ENCODE data around the gene ST6GALNAC3.

DNA sequence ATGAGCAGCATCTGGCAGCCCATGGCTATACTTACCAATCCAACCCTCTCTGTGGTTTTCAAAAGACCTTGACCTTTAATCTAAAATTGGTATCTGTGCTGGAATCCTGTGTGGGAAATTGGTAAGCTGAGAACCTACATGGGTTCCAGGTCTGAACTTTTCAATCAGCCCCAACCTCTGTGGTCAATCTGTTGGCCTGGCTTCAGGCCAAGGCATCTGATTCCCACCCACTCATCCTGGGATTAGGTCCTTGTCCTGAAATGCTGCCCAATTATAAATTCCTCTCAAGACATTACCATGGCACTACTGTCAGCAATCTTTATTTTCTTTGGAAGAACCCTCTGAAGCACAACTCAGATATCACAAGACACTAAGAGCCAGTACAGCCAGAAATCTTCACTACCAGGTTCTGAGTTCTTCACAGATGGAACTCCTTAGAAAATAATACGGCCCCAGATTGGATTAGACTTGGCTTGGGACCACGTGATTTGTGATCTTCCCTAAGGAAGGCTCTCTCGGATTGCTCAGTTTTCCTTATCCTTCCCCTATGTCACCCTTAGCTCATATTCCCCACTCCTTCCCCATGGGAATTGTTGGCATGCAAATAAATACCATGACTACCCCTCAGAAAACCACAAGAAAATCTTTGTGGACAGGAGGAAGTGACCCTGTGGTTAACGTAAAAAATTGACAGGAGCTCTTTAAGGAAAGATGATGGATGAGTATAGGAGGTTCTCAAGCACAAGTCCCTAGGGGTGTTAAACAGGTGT is 584.8 kb downstream of the ST6GALNAC3 start:
- TF ChIP-seq SUZ12 (IDR thresholded peaks at IDR 0.05) (no peak), ZNF384 (IDR thresholded peaks at IDR 0.05) (no peak), FOXM1 (IDR thresholded peaks at IDR 0.05; ENCODE audit: borderline replicate concordance) (no peak), SP1 (IDR thresholded peaks at IDR 0.05) (no peak), FOXA1 (IDR thresholded peaks at IDR 0.05) (no peak), BHLHE40 (IDR thresholded peaks at IDR 0.05; ENCODE audit: borderline replicate concordance) (no peak), ELF4 (IDR thresholded peaks at IDR 0.05) (no peak), FOXK2 (IDR thresholded peaks at IDR 0.05) (no peak), HDGF (IDR thresholded peaks at IDR 0.05; ENCODE audit: borderline replicate concordance) (no peak), NFRKB (IDR thresholded peaks at IDR 0.05) (no peak), LEF1 (IDR thresholded peaks at IDR 0.05; ENCODE audit: borderline replicate concordance) (no peak), L3MBTL2 (conservative IDR thresholded peaks at IDR 0.05) (no peak)

All from HEK293T (cell line).